OCI-LY7 (cell line): ENCODE measurements around the gene PTPRQ. TPM values are rescaled to one million over a fixed set of nuclear protein-coding genes. Genes with fewer than 3 reads are reported as not detected.

Source experiments
- BruUV-seq: library from RNA; stranded (reverse); fragments of 400-500 nt; replicated peaks from 2 replicates; lab custom pipeline; 2021; lab: Mats Ljungman, UMichigan
- CTCF ChIA-PET: fragments of 300-600 bp; sonication (Branson Sonifier 250); formaldehyde crosslinking; loops from one replicate; lab custom pipeline; 2022; ENCODE audit warnings: antibody characterized with exemption; ENCODE audit not compliant: unreplicated experiment; lab: Charles Lee
- POLR2A ChIA-PET: fragments of 300-600 bp; sonication (Branson Sonifier 250); formaldehyde crosslinking; loops from one replicate; lab custom pipeline; 2022; ENCODE audit warnings: antibody characterized with exemption; lab: Charles Lee
- DNase-seq: peaks from one replicate; pipeline ENCODE4 v3.0.0-alpha.2; 2015; ENCODE audit warnings: low spot score
- H2AFZ ChIP-seq: fragments of 200-600 bp; sonication (generic), shearing (Covaris generic); 2 replicates; pipeline ENCODE4 v1.6.1; 2014; ENCODE audit warnings: mild to moderate bottlenecking, antibody characterized with exemption, low read length, moderate library complexity
- H3K27ac ChIP-seq: fragments of 200-600 bp; sonication (generic); 2 replicates; pipeline ENCODE4 v1.5.1; 2014; ENCODE audit warnings: mixed run types, low read depth, mild to moderate bottlenecking, moderate library complexity, low read length, inconsistent platforms; ENCODE audit not compliant: poor library complexity, severe bottlenecking
- H3K36me3 ChIP-seq: fragments of 200-600 bp; sonication (generic); 2 replicates; pipeline ENCODE4 v1.6.1; 2014; ENCODE audit warnings: mild to moderate bottlenecking, antibody characterized with exemption, low read length, moderate library complexity, mixed read lengths; ENCODE audit not compliant: insufficient read depth
- H3K4me1 ChIP-seq: fragments of 200-600 bp; sonication (generic); 2 replicates; pipeline ENCODE4 v1.5.1; 2014; ENCODE audit warnings: mild to moderate bottlenecking, low read length; ENCODE audit not compliant: insufficient read depth, poor library complexity, severe bottlenecking
- H3K4me2 ChIP-seq: fragments of 200-600 bp; sonication (generic); 2 replicates; pipeline ENCODE4 v1.6.1; 2014; ENCODE audit warnings: mild to moderate bottlenecking, low read length
- H3K4me3 ChIP-seq: fragments of 200-600 bp; sonication (generic); 2 replicates; pipeline ENCODE4 v1.5.1; 2014; ENCODE audit warnings: mild to moderate bottlenecking, low read depth, low read length; ENCODE audit not compliant: poor library complexity, severe bottlenecking
- H3K79me2 ChIP-seq: fragments of 200-600 bp; sonication (generic); 2 replicates; pipeline ENCODE4 v1.6.1; 2016; ENCODE audit warnings: low read depth, mild to moderate bottlenecking, low read length, moderate library complexity, mixed read lengths; ENCODE audit not compliant: insufficient read depth
- H3K9me2 ChIP-seq: fragments of 200-600 bp; sonication (generic); 2 replicates; pipeline ENCODE4 v1.6.1; 2016; ENCODE audit warnings: mild to moderate bottlenecking, low read length, mixed read lengths; ENCODE audit not compliant: insufficient read depth
- H3K9me3 ChIP-seq: fragments of 200-600 bp; sonication (generic); 2 replicates; pipeline ENCODE4 v1.6.1; 2014; ENCODE audit warnings: mild to moderate bottlenecking, mixed run types, low read length, mixed read lengths
- H4K20me1 ChIP-seq: fragments of 200-600 bp; sonication (generic); 2 replicates; pipeline ENCODE4 v1.6.1; 2014; ENCODE audit warnings: mild to moderate bottlenecking, antibody characterized with exemption, low read length, moderate library complexity, mixed read lengths; ENCODE audit not compliant: insufficient read depth
- EZH2phosphoT487 ChIP-seq: fragments of 200-600 bp; sonication (generic); IDR thresholded peaks from 2 replicates; pipeline ENCODE4 v1.6.1; 2018; ENCODE audit warnings: low read depth, borderline replicate concordance, mild to moderate bottlenecking, mixed run types, antibody characterized with exemption, low read length, moderate library complexity, mixed read lengths
- intact Hi-C: fragments of 100-400 bp; cut with micrococcal nuclease; formaldehyde crosslinking; loops from one replicate; pipeline ENCODE4 v1.10.0; 2022; ENCODE audit not compliant: unreplicated experiment
- total RNA-seq, 2 experiments: library from RNA; depleted of rRNA in 1 of 2; stranded (reverse); fragments of >200 nt in 1 of 2; shearing (Covaris generic) in 1 of 2; gene quantifications; 2 replicates each; pipeline ENCODE4 v1.2.3, GENCODE V29; 2014 to 2022
- TF ChIP-seq, protein P1 (sequence below): fragments of 200-600 bp; sonication (generic); conservative IDR thresholded peaks from 2 replicates; pipeline ENCODE4 v1.5.1; 2014; ENCODE audit warnings: mild to moderate bottlenecking, antibody characterized with exemption, low read length, moderate library complexity, mixed read lengths

PTPRQ gene
- total RNA-seq, 2 experiments from 2014 or later, result not detected

DNA sequence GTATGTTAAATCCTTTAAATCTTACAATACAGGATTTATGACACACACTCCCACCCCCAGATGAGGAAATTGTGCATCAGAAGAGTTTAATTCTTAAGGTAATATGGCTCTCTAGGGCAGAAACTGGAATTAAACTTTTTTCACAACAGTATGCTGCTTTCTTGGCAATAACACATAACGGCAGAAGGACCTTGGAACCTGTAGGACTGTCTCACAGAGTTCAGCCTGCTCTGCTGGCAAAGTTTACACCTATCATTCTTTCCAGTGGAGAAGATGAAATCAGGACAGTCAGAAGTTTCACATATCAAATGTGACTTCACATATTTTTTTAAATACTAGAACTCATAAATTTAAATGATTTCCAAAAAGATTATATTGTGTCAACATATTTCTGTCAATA, 232.8 kb downstream of the PTPRQ start:
- DNase-seq, result no peak
- Histone ChIP-seq H2AFZ (no peak overlapping the region), H3K79me2 (no peaks in the 10 kb centered on the region), H3K9me2 (no peaks in the 10 kb centered on the region), H3K4me2 (no peak overlapping the region), H4K20me1 (no peaks in the 10 kb centered on the region), H3K27ac (no peak overlapping the region), H3K4me1 (no peaks in the 10 kb centered on the region), H3K36me3 (no peaks in the 10 kb centered on the region), H3K4me3 (no peak overlapping the region), H3K9me3 (no peaks in the 10 kb centered on the region)
- no peak for TF ChIP-seq EZH2phosphoT487
- TF ChIP-seq, protein P1, sequence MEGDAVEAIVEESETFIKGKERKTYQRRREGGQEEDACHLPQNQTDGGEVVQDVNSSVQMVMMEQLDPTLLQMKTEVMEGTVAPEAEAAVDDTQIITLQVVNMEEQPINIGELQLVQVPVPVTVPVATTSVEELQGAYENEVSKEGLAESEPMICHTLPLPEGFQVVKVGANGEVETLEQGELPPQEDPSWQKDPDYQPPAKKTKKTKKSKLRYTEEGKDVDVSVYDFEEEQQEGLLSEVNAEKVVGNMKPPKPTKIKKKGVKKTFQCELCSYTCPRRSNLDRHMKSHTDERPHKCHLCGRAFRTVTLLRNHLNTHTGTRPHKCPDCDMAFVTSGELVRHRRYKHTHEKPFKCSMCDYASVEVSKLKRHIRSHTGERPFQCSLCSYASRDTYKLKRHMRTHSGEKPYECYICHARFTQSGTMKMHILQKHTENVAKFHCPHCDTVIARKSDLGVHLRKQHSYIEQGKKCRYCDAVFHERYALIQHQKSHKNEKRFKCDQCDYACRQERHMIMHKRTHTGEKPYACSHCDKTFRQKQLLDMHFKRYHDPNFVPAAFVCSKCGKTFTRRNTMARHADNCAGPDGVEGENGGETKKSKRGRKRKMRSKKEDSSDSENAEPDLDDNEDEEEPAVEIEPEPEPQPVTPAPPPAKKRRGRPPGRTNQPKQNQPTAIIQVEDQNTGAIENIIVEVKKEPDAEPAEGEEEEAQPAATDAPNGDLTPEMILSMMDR, result no peak
- POLR2A ChIA-PET, result no interaction called here
- CTCF ChIA-PET, result no interaction called here
- BruUV-seq, result no TSS peak
- intact Hi-C loops, result no loop called here

DNA sequence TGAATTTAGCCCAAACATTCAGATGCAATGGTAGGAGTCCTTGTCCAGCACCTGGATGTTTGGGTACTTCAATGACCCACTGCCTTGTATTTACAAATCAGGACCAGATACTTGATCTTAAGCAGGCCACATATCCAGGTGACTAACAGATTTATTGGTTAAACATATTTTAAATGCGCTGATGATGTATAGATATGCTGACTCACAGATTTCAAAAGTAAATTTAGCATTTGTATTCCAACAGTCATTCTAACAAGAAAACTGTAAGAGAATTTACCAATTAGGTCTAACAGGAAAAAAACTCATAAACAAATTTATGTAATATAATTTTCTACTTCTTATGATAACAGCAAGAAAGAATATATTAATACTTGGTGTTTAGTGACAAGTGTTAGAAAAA, 234.0 kb downstream of the PTPRQ start:
- H3K4me3 ChIP-seq, result no peak overlapping the region
- H4K20me1 ChIP-seq, result no peaks in the 10 kb centered on the region
- H2AFZ ChIP-seq, result no peak overlapping the region
- no peaks in the 10 kb centered on the region for H3K79me2 ChIP-seq
- DNase-seq, result no peak
- H3K9me3 ChIP-seq, result no peaks in the 10 kb centered on the region
- POLR2A ChIA-PET, result no interaction called here
- H3K9me2 ChIP-seq, result no peaks in the 10 kb centered on the region
- no peak for TF ChIP-seq EZH2phosphoT487
- TF ChIP-seq, protein P1, result no peak
- H3K36me3 ChIP-seq, result no peaks in the 10 kb centered on the region
- intact Hi-C loops, result no loop called here
- H3K4me1 ChIP-seq, result no peaks in the 10 kb centered on the region
- BruUV-seq, result no TSS peak
- H3K4me2 ChIP-seq, result no peak overlapping the region
- CTCF ChIA-PET, result no interaction called here
- no peak overlapping the region for H3K27ac ChIP-seq

DNA sequence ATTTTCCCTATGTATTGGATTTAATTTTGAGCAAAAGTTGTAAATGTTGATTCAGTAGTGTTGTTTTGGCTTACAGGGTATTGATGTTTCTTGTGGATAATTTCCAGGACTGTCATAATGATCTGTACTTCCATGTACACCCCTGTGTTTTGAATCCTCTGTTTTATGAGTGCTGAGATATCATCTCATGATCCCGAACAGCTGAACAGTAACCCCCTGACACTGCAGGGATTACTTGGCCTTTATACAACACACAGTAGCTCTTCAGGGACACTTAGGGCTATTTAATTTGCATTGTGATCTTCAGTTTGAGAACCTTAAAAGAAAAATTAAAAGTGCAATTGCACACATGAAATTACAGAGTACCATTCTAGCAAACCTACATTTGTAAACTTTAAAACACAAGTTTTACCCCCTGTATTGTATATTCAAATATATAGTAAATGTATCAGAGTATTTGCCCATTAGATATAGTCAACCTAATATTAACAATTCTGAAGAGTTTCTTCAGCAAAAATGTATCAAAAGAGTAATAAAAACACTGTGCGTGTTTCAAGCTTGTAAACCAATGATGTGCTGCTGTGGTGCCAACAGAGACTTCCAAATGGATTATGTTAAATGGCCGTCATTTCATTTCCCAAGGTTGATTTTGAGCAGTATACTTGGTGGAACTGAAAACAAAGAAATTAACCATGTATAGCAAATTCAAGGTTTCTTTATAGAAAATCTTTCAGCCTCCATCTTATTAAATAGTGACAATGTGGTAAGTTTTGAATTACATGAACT, 235.5 kb downstream of the PTPRQ start:
- TF ChIP-seq, protein P1, result no peak
- no peak for TF ChIP-seq EZH2phosphoT487
- no peaks in the 10 kb centered on the region for H3K9me2 ChIP-seq
- intact Hi-C loops, result no loop called here
- H3K36me3 ChIP-seq, result no peaks in the 10 kb centered on the region
- H4K20me1 ChIP-seq, result no peaks in the 10 kb centered on the region
- H3K4me1 ChIP-seq, result no peaks in the 10 kb centered on the region
- no peak for DNase-seq
- H3K9me3 ChIP-seq, result no peaks in the 10 kb centered on the region
- H3K4me3 ChIP-seq, result no peak overlapping the region
- no peak overlapping the region for H2AFZ ChIP-seq
- ChIA-PET CTCF (no interaction called here), POLR2A (interaction anchor here (0.9 to 1.8 kb wide), 2 partner anchors 11 to 1417 kb away, joined by 3 to 4 read pairs; no protein-coding TSS in a partner anchor)
- no TSS peak for BruUV-seq
- no peaks in the 10 kb centered on the region for H3K79me2 ChIP-seq
- H3K4me2 ChIP-seq, result no peak overlapping the region
- no peak overlapping the region for H3K27ac ChIP-seq
